KG1 (cell line): ENCODE data around the gene CAMTA1.
A peak's percentile ranks its signal among the peaks of the same experiment; 100 is the strongest.

Experiments used
- DNase-seq: peaks from one replicate; lab custom pipeline; 2025; lab: John Stamatoyannopoulos, UW

Gene CAMTA1

DNA sequence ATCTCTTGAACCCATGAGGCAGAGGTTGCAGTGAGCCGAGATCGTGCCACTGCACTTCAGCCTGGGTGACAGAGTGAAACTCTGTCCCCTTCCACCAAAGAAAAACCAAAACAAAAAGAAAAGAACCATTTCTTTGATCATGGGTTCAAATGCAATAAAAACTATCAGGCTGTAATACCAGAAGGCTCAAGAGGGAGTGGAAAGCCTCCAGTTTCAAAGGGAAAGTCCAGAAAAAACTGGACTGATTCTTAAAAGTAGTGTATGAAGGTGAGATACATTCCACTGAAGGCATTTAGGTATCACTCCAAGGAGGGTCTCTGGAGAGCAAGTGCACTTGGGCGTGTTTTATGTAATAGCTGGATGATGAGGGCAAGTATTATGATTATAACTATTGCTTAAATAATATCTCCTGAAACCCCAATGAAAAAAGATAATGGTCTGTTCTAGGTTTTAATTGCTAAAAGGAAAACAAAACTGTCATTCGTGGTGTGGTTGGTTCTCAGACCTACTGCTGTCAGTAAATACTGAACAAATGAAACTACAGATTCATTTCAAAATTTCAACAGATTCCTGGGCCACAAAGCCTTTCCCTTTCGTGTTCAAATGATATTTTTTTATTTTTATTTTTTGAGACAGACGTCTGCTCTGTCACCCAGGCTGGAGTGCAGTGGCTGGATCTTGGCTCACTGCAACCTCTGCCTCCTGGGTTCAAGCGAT is 6.0 kb upstream of the CAMTA1 start:
- DNase-seq, result no peak

- no peak for DNase-seq
These were observed 3.1 kb upstream of the CAMTA1 start for GRCh38 chr1:6782151-6782550.

GRCh38 chr1:6783221-6783620 is 2.0 kb upstream of the CAMTA1 start:
- peak; percentile 7 for DNase-seq

GRCh38 chr1:6783936-6784559 is 1.2 kb upstream of the CAMTA1 start:
- DNase-seq, result peak; percentile 56

DNA sequence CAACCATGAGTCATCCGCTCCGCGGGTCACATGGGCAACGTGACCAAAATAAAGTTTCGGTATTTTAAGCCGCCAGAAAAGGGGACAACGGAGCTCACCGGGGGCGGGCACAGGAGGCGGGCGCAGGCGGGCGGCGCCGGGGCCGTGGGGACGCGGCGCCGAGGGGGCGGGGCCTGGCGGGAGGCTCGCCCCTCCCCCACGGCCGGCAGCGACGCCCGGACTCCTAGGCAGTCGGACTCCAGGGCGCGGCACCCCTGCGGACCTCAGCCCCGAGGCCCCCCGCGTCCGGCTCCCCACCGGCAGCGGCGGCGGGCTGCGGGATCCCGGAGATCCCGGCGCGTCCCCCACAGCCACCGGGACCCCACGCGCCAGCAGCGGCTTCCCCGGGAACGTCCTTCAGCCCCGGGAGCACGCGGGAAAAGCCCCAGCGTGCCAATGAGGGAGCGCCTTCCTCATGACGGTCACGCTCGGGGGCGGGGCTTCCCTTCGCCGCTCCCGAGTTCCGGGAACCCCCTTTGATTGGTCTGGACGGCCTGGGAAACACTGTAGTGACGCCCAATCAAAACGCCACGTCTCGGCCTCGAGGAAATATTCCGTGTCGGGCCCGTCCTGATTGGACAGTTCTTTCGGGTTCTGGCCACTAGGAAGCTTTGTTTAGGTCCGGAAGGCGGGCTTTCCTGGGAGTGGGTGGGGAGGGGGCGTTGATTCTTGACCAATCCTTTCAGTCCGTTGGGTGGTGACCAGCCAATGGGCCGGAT is 515 bp upstream of the CAMTA1 start:
- DNase-seq, result peak; percentile 99

DNA sequence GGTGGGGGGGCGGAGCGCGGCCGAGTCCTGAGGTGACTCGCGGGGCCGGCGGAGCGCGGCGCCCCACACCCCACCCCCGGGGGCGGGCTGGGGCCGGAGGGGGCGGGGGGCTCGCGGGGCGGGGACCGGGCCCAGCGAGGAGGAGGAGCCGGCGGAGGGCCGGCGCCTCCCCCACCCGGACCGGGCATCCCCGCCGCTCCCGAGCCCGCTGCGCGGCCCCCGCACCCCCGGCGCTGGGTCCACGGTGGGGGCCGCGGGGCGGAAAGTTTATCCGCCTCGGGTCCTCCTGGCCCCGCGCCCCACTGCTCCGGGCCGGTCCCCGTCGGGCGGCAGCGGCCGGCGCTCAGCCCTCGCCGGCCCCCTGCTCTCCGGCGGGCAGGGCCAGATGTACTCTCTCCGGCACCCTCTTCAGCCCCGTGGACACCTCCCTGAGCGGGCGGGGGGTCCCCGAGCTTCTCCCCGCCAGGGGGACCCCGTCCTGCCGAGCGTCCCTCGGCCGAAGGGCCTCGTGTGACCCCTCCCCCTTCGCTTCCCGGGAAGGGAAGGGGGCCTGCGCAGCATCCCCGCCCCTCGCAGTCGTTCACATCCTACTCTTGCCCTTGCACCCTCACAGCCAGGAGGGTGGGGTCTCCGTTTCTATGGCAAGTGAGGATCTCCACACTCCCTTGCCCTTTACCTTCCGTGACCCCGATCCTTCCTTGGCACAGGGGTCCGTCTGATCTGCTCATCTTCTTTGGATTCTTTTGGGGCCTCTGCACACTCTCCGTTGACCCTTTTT is 663 bp downstream of the CAMTA1 start:
- DNase-seq, result no peak

DNA sequence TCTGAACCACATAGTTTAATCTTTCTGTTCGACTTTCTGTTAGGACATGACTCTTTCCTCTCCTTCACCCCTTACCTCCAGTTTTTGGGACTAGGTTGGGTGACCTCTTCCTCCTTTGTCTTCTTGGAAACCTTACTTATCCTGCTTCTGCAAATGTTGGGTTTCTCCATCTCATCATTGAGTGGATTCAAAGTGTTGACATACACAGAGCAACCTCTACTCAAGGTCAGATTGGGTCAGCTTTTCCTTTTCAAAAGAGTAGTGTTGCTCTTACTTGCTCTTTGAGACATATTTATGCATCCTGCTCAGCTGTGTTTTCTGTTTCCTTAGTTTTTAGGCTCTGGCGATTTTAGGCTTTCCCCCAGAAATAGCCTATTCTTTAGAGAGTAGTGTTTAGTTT is 3.7 kb downstream of the CAMTA1 start:
- no peak for DNase-seq

DNA sequence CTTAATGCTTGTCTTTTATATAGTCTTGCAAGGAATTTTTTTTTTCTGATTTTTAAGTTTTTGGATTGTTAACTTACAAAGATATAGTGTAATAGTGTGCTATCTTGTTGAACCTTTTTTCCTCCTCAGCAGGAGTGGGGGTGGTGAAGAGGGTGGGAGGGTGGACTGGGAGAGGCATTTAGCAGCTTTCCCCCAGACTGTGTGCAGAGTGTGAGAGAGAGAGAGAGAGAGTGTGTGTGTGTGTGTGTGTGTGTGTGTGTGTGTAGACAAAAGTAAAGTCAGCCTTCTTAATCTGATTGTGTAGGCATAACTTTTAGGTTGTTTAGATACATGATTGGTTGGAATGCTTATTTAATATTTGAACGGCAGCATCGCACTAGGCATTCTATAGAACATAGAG is 4.9 kb downstream of the CAMTA1 start:
- no peak for DNase-seq

DNA sequence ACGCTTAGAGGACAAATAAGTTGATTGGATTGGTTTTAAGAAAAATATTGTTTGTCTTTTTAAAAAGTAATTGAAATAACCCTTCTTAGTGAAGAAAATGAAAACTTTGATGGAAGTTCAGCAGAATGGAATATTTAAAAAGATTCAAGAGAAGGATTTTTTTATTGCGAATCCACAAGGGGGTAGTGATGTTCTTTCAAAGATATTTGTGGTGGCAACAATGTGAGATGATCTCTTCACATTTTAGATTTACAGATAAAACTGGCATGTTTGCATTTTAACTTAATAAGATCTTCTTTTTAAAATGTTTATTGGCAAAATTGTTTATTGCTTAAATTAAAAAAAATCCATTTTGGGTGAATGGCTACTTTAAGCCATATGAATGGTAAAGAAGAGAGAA is 8.9 kb downstream of the CAMTA1 start:
- no peak for DNase-seq

DNA sequence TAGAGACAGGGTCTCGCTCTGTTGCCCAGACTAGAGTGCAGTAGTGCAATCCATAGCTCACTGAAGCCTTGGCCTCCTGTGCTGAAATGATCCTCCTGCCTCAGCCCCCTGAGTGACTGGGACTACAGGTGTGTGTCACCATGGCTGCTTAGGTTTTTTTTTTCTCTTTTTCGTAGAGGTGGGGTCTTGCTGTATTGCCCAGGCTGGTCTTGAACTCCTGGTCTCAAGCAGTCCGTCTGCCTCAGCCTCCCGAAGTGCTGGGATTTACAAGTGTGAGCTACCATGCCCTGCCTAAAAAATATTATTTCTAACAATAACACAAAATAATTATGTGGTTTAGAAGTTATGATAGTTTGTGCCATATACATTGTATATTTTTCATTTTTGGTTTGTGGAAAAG is 9.9 kb downstream of the CAMTA1 start:
- DNase-seq, result no peak

- DNase-seq, result no peak
These were observed 10.4 kb downstream of the CAMTA1 start for GRCh38 chr1:6795661-6796060.

DNA sequence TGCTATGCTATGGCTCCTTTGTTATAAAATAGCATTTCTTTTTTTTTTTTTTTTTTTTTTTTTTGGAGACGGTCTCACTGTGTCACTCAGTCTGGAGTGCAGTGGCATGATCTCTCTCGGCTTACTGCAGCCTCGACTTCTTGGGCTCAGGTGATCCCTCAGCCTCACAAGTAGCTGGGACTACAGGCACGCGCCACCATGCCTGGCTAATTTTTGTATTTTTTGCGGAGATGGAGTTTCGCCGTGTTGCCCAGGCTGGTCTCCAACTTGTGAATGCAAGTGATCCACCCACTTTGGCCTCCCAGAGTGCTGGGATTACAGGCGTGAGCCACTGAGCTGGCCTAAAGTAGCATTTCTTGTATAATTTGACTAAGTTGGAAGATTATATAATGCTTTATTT is 10.8 kb downstream of the CAMTA1 start:
- DNase-seq, result no peak

- DNase-seq, result no peak
These were observed 14.2 kb downstream of the CAMTA1 start for GRCh38 chr1:6799499-6799898.

DNA sequence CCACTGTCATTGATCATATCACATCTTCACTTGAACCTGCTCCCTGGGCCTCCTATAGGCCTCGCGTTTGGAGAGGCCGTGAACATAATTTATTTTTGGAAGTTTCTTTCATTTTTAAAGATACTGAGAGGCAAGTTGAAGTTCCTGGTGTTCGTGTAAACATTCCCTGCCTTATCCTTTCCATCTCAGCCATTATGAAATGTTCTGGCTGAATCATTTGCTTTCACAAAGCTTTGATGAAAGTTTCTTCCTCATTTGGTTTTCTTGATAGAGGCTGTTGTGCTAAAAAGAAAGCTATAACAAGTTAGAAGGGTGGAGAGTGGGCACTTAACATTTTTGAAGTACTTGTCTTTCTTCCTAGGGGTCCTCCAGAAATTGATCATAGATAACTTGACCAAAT is 15.5 kb downstream of the CAMTA1 start:
- no peak for DNase-seq

GRCh38 chr1:6801199-6801598 is 15.9 kb downstream of the CAMTA1 start:
- no peak for DNase-seq

GRCh38 chr1:6801966-6802365 is 16.7 kb downstream of the CAMTA1 start:
- DNase-seq, result no peak

- no peak for DNase-seq
These were observed 17.2 kb downstream of the CAMTA1 start for GRCh38 chr1:6802454-6802853.

DNA sequence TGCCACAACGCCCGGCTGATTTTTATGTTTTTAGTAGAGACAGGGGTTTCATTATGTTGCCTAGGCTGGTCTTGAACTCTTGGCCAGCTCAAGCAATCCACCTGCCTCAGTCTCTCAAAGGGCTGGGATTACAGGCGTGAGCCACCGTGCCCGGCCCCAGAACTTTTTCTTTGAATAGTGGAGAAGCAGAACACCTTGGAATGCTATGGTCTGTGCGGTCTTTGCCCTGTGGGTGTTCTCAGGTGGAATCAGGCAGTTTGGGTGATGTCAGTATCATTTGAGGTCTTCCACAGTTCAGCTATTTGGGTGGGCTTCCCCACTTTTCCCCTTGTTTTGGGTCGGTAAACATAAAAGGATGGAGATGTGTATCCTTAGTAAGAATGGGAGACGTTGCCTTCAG is 17.6 kb downstream of the CAMTA1 start:
- no peak for DNase-seq

DNA sequence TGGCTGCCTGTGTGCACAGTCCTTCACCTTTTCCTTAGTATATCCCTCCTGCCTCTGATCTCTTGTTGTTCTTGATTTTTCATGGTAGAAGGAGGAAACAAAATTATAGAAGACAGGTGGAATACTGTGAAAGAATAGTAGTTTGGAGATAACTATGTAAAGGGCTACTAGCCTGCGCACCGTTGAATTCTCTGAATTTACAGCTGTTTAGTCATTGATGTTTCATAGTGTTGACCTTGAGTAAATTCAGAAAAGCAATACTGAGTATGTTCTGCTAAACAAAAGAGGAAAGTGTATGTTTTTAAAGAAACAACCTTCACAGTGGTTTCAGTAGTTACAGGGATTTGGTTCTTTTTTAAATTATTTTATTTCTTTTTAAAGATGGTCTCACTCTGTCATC is 18.1 kb downstream of the CAMTA1 start:
- DNase-seq, result no peak

DNA sequence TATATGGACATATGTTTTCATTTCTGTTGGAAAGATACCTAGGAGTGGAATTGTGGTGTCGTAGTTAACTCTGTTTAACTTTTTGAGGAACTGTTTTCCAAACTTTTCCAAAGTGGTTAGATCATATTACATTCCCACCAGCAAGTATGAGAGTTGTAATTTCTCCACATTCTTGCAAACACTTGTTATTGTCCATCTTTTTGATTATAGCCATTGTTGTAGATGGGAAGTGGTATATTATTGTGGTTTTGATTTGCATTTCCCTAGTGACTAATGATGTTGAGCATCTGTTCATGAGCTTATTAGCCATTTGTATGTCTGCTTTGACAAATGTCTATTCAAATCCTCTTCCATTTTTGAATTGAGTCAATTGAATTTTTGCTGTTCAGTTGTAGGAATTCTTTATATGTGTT is 19.8 kb downstream of the CAMTA1 start:
- no peak for DNase-seq

GRCh38 chr1:6807782-6808181 is 22.5 kb downstream of the CAMTA1 start:
- DNase-seq, result no peak

GRCh38 chr1:6809461-6809860 is 24.2 kb downstream of the CAMTA1 start:
- no peak for DNase-seq
